ENCODE measurements around the gene OLIG1.

The OLIG1 gene

DNA sequence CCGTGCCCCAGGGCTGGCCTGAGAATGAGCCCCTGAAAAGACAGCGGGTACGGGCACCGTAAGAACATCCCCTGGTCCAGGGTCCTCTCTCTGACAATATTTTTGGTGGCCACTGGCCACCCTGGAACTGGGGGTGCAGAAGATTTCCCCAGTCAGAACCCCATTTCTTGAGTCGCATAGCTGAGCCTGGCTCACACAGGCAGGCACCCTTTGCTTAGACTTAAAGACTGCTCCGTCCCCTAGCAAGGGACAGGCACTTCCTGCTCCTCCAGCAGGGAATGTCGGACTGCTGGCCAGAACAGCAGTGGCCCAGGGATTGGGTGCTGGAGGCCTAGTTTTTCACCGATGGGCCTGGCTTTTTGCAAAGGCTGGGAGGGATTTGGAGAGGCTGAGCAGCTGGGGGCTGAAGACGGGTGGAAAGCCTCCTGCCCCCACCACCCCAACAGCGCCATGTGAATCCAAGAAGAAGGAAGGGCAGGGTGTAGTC is 39.9 kb upstream of the OLIG1 start:
- H3K36me3 ChIP-seq (replicated peaks; ENCODE audit: low read depth, low read length): no peaks in the 10 kb centered on the region
- no peaks in the 10 kb centered on the region for H4K20me1 ChIP-seq (ENCODE audit: insufficient read depth, low read length)
- H3K4me1 ChIP-seq (ENCODE audit: low read length): no peaks in the 10 kb centered on the region
- H3K9me3 ChIP-seq (ENCODE audit: insufficient read depth, low read length): no peaks in the 10 kb centered on the region
- H3K4me3 ChIP-seq (ENCODE audit: low read length): no peak overlapping the region
- H3K27me3 ChIP-seq (ENCODE audit: low read depth, low read length): no peaks in the 10 kb centered on the region
- H3K9ac ChIP-seq (ENCODE audit: low read length): no peak overlapping the region
- no peak overlapping the region for H3K27ac ChIP-seq (ENCODE audit: low read length)
- H3K4me2 ChIP-seq (ENCODE audit: low read length): no peak overlapping the region
- no peak overlapping the region for H2AFZ ChIP-seq (ENCODE audit: low read depth, low read length)
- TF ChIP-seq EZH2phosphoT487 (IDR thresholded peaks at IDR 0.05; ENCODE audit: low read depth): no peak
- TF ChIP-seq, protein P1, sequence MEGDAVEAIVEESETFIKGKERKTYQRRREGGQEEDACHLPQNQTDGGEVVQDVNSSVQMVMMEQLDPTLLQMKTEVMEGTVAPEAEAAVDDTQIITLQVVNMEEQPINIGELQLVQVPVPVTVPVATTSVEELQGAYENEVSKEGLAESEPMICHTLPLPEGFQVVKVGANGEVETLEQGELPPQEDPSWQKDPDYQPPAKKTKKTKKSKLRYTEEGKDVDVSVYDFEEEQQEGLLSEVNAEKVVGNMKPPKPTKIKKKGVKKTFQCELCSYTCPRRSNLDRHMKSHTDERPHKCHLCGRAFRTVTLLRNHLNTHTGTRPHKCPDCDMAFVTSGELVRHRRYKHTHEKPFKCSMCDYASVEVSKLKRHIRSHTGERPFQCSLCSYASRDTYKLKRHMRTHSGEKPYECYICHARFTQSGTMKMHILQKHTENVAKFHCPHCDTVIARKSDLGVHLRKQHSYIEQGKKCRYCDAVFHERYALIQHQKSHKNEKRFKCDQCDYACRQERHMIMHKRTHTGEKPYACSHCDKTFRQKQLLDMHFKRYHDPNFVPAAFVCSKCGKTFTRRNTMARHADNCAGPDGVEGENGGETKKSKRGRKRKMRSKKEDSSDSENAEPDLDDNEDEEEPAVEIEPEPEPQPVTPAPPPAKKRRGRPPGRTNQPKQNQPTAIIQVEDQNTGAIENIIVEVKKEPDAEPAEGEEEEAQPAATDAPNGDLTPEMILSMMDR (IDR thresholded peaks at IDR 0.05; ENCODE audit: low read depth, low read length): no peak
- H3K79me2 ChIP-seq (ENCODE audit: low read length): no peaks in the 10 kb centered on the region

DNA sequence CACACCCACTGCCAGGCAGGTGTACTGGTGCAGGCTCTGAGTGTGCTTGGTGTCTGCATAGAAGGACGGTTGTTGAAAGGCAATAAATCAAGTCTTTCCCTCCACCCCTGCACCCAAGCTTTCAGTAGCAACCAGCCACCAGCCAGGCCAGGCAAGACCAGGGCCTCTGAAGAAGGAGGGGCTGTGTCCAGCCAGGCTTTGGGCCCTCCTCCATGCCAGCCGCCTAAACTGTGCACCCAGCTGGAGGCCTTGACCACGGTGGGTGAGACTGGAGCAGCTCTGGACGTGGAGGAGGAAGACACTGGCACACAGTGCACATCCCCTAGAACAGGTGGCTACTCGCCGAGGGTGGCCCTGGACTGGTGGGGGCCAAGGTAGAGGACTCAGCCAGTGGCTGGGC is 39.3 kb upstream of the OLIG1 start:
- TF ChIP-seq EZH2phosphoT487 (IDR thresholded peaks at IDR 0.05; ENCODE audit: low read depth): no peak
- TF ChIP-seq, protein P1 (IDR thresholded peaks at IDR 0.05; ENCODE audit: low read depth, low read length): no peak
- no peaks in the 10 kb centered on the region for H3K27me3 ChIP-seq (ENCODE audit: low read depth, low read length)

DNA sequence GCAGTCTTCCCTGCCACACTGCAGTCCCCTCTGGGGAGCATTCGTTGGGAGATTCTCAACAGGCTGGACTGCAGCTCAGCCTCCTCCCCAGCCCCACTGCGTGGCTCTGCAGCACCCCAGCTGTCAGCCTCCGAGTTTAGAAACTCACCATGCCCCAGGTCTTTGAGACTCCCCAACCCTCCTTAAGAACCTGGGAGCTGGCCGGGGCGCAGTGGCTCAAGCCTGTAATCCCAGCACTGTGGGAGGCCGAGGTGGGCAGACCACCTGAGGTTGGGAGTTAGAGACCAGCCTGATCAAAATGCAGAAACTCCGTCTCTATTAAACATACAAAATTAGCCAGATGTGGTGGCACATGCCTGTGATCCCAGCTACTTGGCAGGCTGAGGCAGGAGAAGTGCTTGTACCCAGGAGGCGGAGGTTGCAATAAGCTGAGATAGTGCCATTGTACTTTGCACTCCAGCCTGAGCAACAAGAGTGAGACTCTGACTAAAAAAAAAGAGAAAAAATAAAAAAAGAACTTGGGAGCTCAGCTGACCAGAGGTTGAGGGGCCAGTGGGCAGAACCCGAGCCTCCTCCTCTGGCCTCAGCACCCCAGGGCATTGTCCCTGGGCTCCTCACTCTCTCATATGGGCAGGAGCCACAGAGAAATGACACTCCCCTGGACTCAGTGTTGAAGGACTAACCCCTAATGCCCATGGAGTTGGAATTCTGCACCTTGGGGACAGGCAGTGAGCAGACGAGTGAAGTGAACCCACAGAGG is 38.6 kb upstream of the OLIG1 start:
- no peak overlapping the region for H3K9ac ChIP-seq (ENCODE audit: low read length)
- no peaks in the 10 kb centered on the region for H4K20me1 ChIP-seq (ENCODE audit: insufficient read depth, low read length)
- no peaks in the 10 kb centered on the region for H3K9me3 ChIP-seq (ENCODE audit: insufficient read depth, low read length)
- no peaks in the 10 kb centered on the region for H3K27me3 ChIP-seq (ENCODE audit: low read depth, low read length)
- H2AFZ ChIP-seq (ENCODE audit: low read depth, low read length): no peak overlapping the region
- no peak overlapping the region for H3K4me3 ChIP-seq (ENCODE audit: low read length)
- no peak for TF ChIP-seq EZH2phosphoT487 (IDR thresholded peaks at IDR 0.05; ENCODE audit: low read depth)
- TF ChIP-seq, protein P1 (IDR thresholded peaks at IDR 0.05; ENCODE audit: low read depth, low read length): no peak
- no peak overlapping the region for H3K27ac ChIP-seq (ENCODE audit: low read length)
- H3K79me2 ChIP-seq (ENCODE audit: low read length): no peaks in the 10 kb centered on the region
- H3K4me2 ChIP-seq (ENCODE audit: low read length): no peak overlapping the region
- H3K4me1 ChIP-seq (ENCODE audit: low read length): no peaks in the 10 kb centered on the region
- no peaks in the 10 kb centered on the region for H3K36me3 ChIP-seq (replicated peaks; ENCODE audit: low read depth, low read length)

More for the DNA sequence above, 39.3 kb upstream of the OLIG1 start:
- no peak overlapping the region for H2AFZ ChIP-seq (ENCODE audit: low read depth, low read length)
- no peaks in the 10 kb centered on the region for H3K79me2 ChIP-seq (ENCODE audit: low read length)
- no peak overlapping the region for H3K27ac ChIP-seq (ENCODE audit: low read length)
- no peak overlapping the region for H3K4me2 ChIP-seq (ENCODE audit: low read length)
- H3K4me1 ChIP-seq (ENCODE audit: low read length): no peaks in the 10 kb centered on the region
- no peak overlapping the region for H3K9ac ChIP-seq (ENCODE audit: low read length)
- H3K9me3 ChIP-seq (ENCODE audit: insufficient read depth, low read length): no peaks in the 10 kb centered on the region
- no peaks in the 10 kb centered on the region for H3K36me3 ChIP-seq (replicated peaks; ENCODE audit: low read depth, low read length)
- no peaks in the 10 kb centered on the region for H4K20me1 ChIP-seq (ENCODE audit: insufficient read depth, low read length)
- no peak overlapping the region for H3K4me3 ChIP-seq (ENCODE audit: low read length)

DNA sequence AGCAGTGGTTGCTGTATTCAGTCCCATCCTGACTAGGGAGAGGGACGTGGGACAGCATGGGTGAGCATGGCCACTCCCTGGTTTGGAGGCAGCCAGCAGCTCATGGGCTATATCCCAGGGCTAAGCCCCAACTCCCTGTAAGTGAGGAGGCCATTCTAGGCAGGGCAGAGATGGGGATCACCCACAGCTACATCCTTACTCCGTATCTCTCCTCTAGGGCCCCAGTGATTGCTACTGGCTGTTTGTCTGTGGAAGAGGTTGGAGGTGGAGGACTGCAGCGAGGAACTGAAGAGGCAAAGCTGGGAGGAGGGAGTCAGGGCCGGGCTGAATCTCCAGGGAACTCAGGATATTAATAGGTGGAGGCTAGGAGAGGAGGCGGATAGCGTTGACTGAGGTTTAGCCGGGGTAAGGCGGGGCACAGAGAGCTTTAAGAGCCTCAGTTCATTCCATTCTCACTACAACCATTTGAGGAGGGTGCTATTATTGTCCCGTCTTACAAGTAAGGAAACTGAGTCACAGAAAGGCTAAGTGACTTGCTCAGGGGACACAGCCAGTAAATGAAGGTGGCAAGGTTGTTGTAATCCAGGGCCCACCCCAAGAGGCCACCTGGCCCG is 37.4 kb upstream of the OLIG1 start:
- Histone ChIP-seq H3K27ac (ENCODE audit: low read length) (no peak overlapping the region), H3K9me3 (ENCODE audit: insufficient read depth, low read length) (no peaks in the 10 kb centered on the region), H3K79me2 (ENCODE audit: low read length) (no peaks in the 10 kb centered on the region), H3K4me1 (ENCODE audit: low read length) (no peaks in the 10 kb centered on the region), H4K20me1 (ENCODE audit: insufficient read depth, low read length) (no peaks in the 10 kb centered on the region), H3K9ac (ENCODE audit: low read length) (no peak overlapping the region), H2AFZ (ENCODE audit: low read depth, low read length) (no peak overlapping the region), H3K4me3 (ENCODE audit: low read length) (no peak overlapping the region), H3K36me3 (replicated peaks; ENCODE audit: low read depth, low read length) (no peaks in the 10 kb centered on the region), H3K4me2 (ENCODE audit: low read length) (no peak overlapping the region), H3K27me3 (ENCODE audit: low read depth, low read length) (no peaks in the 10 kb centered on the region)
- TF ChIP-seq, protein P1 (IDR thresholded peaks at IDR 0.05; ENCODE audit: low read depth, low read length): no peak
- no peak for TF ChIP-seq EZH2phosphoT487 (IDR thresholded peaks at IDR 0.05; ENCODE audit: low read depth)
